ENCODE data around the gene OXER1.

DNA sequence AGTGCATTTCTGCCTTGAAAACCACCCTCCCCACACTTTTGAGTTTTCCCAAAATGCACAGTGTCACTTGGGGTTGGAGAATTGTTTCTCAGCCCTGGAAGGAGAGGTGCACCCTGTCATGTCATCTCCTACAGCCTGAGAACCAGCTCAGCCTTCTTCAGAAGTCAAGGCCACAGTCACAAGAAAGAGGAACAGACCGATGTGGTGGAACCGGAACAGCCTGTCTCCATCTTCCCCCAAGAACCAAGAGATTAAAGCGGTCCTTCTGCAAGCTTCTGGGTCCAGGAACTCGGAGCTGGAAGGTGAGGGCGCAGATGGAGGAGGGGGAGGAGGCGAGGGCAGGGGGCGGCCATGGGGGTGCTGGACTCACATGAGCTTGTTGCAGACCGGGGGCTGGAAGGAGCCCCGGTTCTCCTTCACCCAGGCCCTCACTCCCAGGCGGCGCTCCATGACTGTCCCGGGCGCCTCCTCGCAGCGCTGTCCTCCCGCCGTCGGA is 28.2 kb upstream of the OXER1 start:
- TF ChIP-seq, protein P1, sequence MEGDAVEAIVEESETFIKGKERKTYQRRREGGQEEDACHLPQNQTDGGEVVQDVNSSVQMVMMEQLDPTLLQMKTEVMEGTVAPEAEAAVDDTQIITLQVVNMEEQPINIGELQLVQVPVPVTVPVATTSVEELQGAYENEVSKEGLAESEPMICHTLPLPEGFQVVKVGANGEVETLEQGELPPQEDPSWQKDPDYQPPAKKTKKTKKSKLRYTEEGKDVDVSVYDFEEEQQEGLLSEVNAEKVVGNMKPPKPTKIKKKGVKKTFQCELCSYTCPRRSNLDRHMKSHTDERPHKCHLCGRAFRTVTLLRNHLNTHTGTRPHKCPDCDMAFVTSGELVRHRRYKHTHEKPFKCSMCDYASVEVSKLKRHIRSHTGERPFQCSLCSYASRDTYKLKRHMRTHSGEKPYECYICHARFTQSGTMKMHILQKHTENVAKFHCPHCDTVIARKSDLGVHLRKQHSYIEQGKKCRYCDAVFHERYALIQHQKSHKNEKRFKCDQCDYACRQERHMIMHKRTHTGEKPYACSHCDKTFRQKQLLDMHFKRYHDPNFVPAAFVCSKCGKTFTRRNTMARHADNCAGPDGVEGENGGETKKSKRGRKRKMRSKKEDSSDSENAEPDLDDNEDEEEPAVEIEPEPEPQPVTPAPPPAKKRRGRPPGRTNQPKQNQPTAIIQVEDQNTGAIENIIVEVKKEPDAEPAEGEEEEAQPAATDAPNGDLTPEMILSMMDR (conservative IDR thresholded peaks at IDR 0.05; ENCODE audit: low read depth, low read length): no peak
- TF ChIP-seq EZH2 (IDR thresholded peaks at IDR 0.05; ENCODE audit: borderline replicate concordance, low read depth, low read length, poor library complexity, severe bottlenecking): no peak

Data from A673 (cell line).